ENCODE measurements around the gene ODR4.

DNA sequence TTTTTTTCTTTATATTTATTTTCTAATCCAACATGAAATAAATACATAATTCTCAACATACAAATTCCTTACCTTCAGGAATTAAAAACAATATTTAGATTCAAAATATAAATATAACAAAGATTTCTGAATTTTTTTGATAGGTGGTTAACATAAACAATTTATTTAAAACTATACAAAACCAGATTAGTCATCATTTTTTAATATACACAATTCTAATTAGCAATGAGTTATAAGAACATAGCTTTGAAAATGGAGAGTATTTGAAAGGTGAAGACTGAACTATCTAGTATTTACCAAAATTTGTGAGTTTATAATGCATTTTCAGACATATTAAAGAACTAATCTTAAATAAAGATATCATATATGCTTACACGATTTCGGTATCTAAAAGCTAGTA, 38.1 kb upstream of the ODR4 start:
- TF ChIP-seq CTCF (IDR thresholded peaks at IDR 0.05) = no peak
- TF ChIP-seq ZFX (IDR thresholded peaks at IDR 0.05; ENCODE audit: borderline replicate concordance) = no peak
